ENCODE measurements around the gene EIF4G3. TPM values are rescaled to one million over a fixed set of nuclear protein-coding genes. Genes with fewer than 3 reads are reported as not detected.
A peak's percentile ranks its signal among the peaks of the same experiment; 100 is the strongest.

Gene EIF4G3
- polyA plus RNA-seq, 1 donor (not counting 4 experiments of a cell fraction or from before 2014, with no cell fraction given), result 44.6 TPM

- Histone ChIP-seq H3K9me1 (ENCODE audit: control insufficient read depth, extremely low read depth, insufficient read depth, low read length) (no peaks in the 10 kb centered on the region), H3K27ac (ENCODE audit: control insufficient read depth, insufficient read depth, low read length) (no peak overlapping the region), H3K4me1 (ENCODE audit: control insufficient read depth, extremely low read depth, insufficient read depth, low read length) (peaks cover 9% of the 10 kb centered on the region), H4K20me1 (ENCODE audit: control insufficient read depth, extremely low read depth, insufficient read depth, low read length) (no peaks in the 10 kb centered on the region), H2AFZ (ENCODE audit: control insufficient read depth, low read length) (no peak overlapping the region), H3K79me2 (ENCODE audit: control insufficient read depth, insufficient read depth, low read length) (peaks cover 20% of the 10 kb centered on the region), H3K27me3 (ENCODE audit: control insufficient read depth, extremely low read depth, insufficient read depth, low read length) (no peaks in the 10 kb centered on the region), H3K9ac (ENCODE audit: control insufficient read depth, extremely low read depth, insufficient read depth, low read length) (no peak overlapping the region), H3K4me3 (ENCODE audit: control insufficient read depth in 2 of 3, extremely low read depth in 1 of 3, insufficient read depth in 2 of 3, low read depth in 1 of 3, low read length in 3 of 3) (no peak overlapping the region), H3K9me3 (ENCODE audit: control insufficient read depth, low read depth, low read length) (no peaks in the 10 kb centered on the region), H3K4me2 (ENCODE audit: control insufficient read depth, extremely low read depth, insufficient read depth, low read depth, low read length) (no peak overlapping the region), H3K36me3 (ENCODE audit: control insufficient read depth in 2 of 2, extremely low read depth in 1 of 2, insufficient read depth in 2 of 2, low read length in 2 of 2) (peaks cover 0 to 8% of the 10 kb centered on the region in 2 experiments)
- TF ChIP-seq CTCF (optimal IDR thresholded peaks at IDR 0.05 in 1 of 3, IDR thresholded peaks at IDR 0.05 in 1 of 3, conservative IDR thresholded peaks at IDR 0.05 in 1 of 3; ENCODE audit: extremely low read depth in 1 of 3, insufficient read depth in 2 of 3, low read length in 3 of 3) (no peak), EZH2 (IDR thresholded peaks at IDR 0.05; ENCODE audit: low read length) (no peak)
- FAIRE-seq, result no peak
- dilution Hi-C loops (cut with MboI; ENCODE audit: extremely low pct_ligation_motif_present, low sequenced_read_pairs), result no loop called here
- DNase-seq (ENCODE audit: low read depth, low spot score), result no peak
Measured at GRCh38 chr1:21072721-21073120, 104.0 kb downstream of the EIF4G3 start.

DNA sequence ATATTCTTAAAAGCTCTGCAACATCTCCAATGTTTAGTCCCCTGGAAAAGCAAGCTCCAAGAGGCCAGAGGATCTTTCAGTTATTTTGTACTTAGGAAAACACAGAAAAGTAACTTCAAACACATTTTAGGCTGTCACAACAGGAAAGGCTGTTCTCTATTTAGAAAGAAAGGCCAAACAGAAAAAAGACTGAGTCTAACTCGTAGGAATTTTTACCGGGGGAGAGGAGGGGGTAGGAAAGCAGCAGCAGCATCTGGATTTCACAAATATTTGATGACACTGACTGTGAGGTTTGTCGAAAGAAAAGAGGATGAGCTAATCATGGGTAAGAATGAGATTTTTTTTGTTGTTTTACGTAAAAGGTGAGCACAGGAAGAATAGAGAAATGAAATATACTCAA lies 107.1 kb downstream of the EIF4G3 start:
- no peak overlapping the region for H3K9ac ChIP-seq (ENCODE audit: control insufficient read depth, extremely low read depth, insufficient read depth, low read length)
- DNase-seq (ENCODE audit: low read depth, low spot score), result no peak
- H4K20me1 ChIP-seq (ENCODE audit: control insufficient read depth, extremely low read depth, insufficient read depth, low read length), result no peaks in the 10 kb centered on the region
- H3K27ac ChIP-seq (ENCODE audit: control insufficient read depth, insufficient read depth, low read length), result no peak overlapping the region
- no peak overlapping the region for H3K4me2 ChIP-seq (ENCODE audit: control insufficient read depth, extremely low read depth, insufficient read depth, low read depth, low read length)
- no peak overlapping the region for H3K4me3 ChIP-seq (ENCODE audit: control insufficient read depth in 2 of 3, extremely low read depth in 1 of 3, insufficient read depth in 2 of 3, low read depth in 1 of 3, low read length in 3 of 3)
- FAIRE-seq, result peak; percentile 36
- H3K4me1 ChIP-seq (ENCODE audit: control insufficient read depth, extremely low read depth, insufficient read depth, low read length), result no peaks in the 10 kb centered on the region
- no peaks in the 10 kb centered on the region for H3K9me1 ChIP-seq (ENCODE audit: control insufficient read depth, extremely low read depth, insufficient read depth, low read length)
- peaks cover 0 to 8% of the 10 kb centered on the region in 2 experiments for H3K36me3 ChIP-seq (ENCODE audit: control insufficient read depth in 2 of 2, extremely low read depth in 1 of 2, insufficient read depth in 2 of 2, low read length in 2 of 2)
- dilution Hi-C loops (cut with MboI; ENCODE audit: extremely low pct_ligation_motif_present, low sequenced_read_pairs), result no loop called here
- H3K27me3 ChIP-seq (ENCODE audit: control insufficient read depth, extremely low read depth, insufficient read depth, low read length), result no peaks in the 10 kb centered on the region
- no peaks in the 10 kb centered on the region for H3K9me3 ChIP-seq (ENCODE audit: control insufficient read depth, low read depth, low read length)
- TF ChIP-seq EZH2 (IDR thresholded peaks at IDR 0.05; ENCODE audit: low read length), result no peak
- TF ChIP-seq CTCF (optimal IDR thresholded peaks at IDR 0.05 in 1 of 3, IDR thresholded peaks at IDR 0.05 in 1 of 3, conservative IDR thresholded peaks at IDR 0.05 in 1 of 3; ENCODE audit: extremely low read depth in 1 of 3, insufficient read depth in 2 of 3, low read length in 3 of 3), result no peak
- H3K79me2 ChIP-seq (ENCODE audit: control insufficient read depth, insufficient read depth, low read length), result no peaks in the 10 kb centered on the region
- no peak overlapping the region for H2AFZ ChIP-seq (ENCODE audit: control insufficient read depth, low read length)
